Measurements from ENCODE around the gene LIPH.
A peak's percentile ranks its signal among the peaks of the same experiment; 100 is the strongest.

The LIPH gene

DNA sequence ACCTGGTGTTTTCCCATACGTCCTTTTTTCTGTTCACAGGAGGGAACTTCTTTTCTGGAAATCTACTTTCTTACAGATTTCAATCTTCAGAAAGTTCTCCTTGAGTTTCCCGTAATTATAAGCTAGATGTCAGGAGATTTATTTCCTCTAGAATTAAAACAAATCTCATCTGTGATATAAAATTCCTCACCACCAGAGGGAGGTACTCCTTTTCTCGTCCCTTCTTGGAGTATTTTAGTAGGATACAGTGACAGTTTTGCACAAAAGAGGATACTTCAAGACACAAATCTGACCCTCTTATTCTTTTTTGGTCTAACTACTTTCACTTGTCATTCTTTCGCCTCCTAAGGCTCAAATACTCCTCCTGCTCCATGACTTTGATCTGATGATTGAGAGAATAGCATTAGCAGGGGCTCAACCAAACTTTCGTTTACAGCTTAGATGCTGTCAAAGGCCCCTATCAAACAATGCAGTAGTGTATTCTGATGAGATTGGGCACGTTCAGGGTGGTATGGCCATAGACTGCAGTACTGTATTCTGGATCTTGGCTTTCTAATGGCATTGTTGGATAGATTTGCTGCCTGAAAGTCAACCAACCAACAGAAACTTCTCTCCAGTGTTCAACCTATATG, 91.6 kb downstream of the LIPH start:
- no peaks in the 10 kb centered on the region for H3K27me3 ChIP-seq (ENCODE audit: insufficient read depth, low read length, poor library complexity, severe bottlenecking)
- no peak overlapping the region for H3K9ac ChIP-seq (ENCODE audit: low read depth, low read length, poor library complexity, severe bottlenecking)
- no peaks in the 10 kb centered on the region for H3K9me3 ChIP-seq (ENCODE audit: insufficient read depth, low read depth, low read length)
- H3F3A ChIP-seq (ENCODE audit: low read depth) = no peaks in the 10 kb centered on the region
- H3K4me3 ChIP-seq (ENCODE audit: low read length, poor library complexity, severe bottlenecking) = no peak overlapping the region
- H2AFZ ChIP-seq (ENCODE audit: low read length) = no peak overlapping the region
- no peaks in the 10 kb centered on the region for H3K4me1 ChIP-seq (ENCODE audit: insufficient read depth, low read length, poor library complexity, severe bottlenecking)
- H3K79me2 ChIP-seq (ENCODE audit: insufficient read depth, low read length) = no peaks in the 10 kb centered on the region
- no peaks in the 10 kb centered on the region for H3K36me3 ChIP-seq (ENCODE audit: insufficient read depth, low read length)
- H3K9me2 ChIP-seq (replicated peaks; ENCODE audit: low read depth, low read length) = no peaks in the 10 kb centered on the region
- H3K4me2 ChIP-seq (ENCODE audit: low read depth, low read length, poor library complexity, severe bottlenecking) = no peak overlapping the region
- no peaks in the 10 kb centered on the region for H4K20me1 ChIP-seq (ENCODE audit: insufficient read depth, low read length, poor library complexity, severe bottlenecking)
- TF ChIP-seq EZH2phosphoT487 (IDR thresholded peaks at IDR 0.05; ENCODE audit: borderline replicate concordance) = no peak
- TF ChIP-seq, protein P1, sequence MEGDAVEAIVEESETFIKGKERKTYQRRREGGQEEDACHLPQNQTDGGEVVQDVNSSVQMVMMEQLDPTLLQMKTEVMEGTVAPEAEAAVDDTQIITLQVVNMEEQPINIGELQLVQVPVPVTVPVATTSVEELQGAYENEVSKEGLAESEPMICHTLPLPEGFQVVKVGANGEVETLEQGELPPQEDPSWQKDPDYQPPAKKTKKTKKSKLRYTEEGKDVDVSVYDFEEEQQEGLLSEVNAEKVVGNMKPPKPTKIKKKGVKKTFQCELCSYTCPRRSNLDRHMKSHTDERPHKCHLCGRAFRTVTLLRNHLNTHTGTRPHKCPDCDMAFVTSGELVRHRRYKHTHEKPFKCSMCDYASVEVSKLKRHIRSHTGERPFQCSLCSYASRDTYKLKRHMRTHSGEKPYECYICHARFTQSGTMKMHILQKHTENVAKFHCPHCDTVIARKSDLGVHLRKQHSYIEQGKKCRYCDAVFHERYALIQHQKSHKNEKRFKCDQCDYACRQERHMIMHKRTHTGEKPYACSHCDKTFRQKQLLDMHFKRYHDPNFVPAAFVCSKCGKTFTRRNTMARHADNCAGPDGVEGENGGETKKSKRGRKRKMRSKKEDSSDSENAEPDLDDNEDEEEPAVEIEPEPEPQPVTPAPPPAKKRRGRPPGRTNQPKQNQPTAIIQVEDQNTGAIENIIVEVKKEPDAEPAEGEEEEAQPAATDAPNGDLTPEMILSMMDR (conservative IDR thresholded peaks at IDR 0.05; ENCODE audit: low read length) = peak; percentile 65

DNA sequence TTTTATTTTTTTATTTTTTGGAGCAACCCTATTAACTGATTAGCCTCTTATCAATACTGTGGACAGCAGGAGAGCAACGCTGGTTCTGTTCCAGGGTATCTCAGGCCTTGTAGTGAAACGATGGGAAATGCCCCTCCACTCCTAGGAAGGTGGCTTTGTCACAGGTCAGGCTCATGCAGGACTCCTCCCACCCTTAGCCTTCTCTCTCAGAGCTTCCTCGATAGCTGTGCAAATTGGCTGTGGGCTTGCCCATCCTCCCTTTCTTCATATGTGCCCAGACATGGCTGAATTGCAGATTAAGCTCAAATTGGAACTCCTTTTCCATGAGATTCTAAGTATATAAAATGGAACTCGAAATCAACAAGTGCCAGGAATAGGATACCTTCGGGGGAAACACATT, 92.1 kb downstream of the LIPH start:
- H3K9me2 ChIP-seq (replicated peaks; ENCODE audit: low read depth, low read length) = no peaks in the 10 kb centered on the region
- TF ChIP-seq, protein P1 (conservative IDR thresholded peaks at IDR 0.05; ENCODE audit: low read length) = no peak
- TF ChIP-seq EZH2phosphoT487 (IDR thresholded peaks at IDR 0.05; ENCODE audit: borderline replicate concordance) = no peak
- no peaks in the 10 kb centered on the region for H3F3A ChIP-seq (ENCODE audit: low read depth)
- H3K79me2 ChIP-seq (ENCODE audit: insufficient read depth, low read length) = no peaks in the 10 kb centered on the region
- H3K27me3 ChIP-seq (ENCODE audit: insufficient read depth, low read length, poor library complexity, severe bottlenecking) = no peaks in the 10 kb centered on the region
- H3K9me3 ChIP-seq (ENCODE audit: insufficient read depth, low read depth, low read length) = no peaks in the 10 kb centered on the region
- no peak overlapping the region for H2AFZ ChIP-seq (ENCODE audit: low read length)
- no peaks in the 10 kb centered on the region for H3K4me1 ChIP-seq (ENCODE audit: insufficient read depth, low read length, poor library complexity, severe bottlenecking)
- H3K9ac ChIP-seq (ENCODE audit: low read depth, low read length, poor library complexity, severe bottlenecking) = no peak overlapping the region
- no peak overlapping the region for H3K4me3 ChIP-seq (ENCODE audit: low read length, poor library complexity, severe bottlenecking)
- no peak overlapping the region for H3K4me2 ChIP-seq (ENCODE audit: low read depth, low read length, poor library complexity, severe bottlenecking)
- no peaks in the 10 kb centered on the region for H3K36me3 ChIP-seq (ENCODE audit: insufficient read depth, low read length)
- H4K20me1 ChIP-seq (ENCODE audit: insufficient read depth, low read length, poor library complexity, severe bottlenecking) = no peaks in the 10 kb centered on the region

DNA sequence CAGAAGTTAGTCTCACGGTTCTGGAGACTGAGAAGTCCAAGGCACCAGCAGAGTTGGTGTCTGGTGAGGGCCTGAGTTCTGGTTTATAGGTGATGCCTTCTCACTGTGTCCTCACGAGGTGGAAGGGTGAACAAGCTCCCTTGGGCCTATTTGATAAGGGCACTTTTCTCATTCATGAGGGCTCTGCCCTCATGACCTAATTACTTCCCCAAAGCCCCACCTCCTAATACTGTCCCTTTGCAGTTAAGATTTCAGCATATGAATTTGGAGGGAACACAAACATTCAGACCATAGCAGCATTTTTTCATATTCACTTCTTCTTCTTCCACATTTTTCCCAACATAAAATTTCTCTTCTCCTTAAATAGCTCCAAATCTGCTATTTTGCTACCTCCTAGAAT, 95.0 kb downstream of the LIPH start:
- no peak overlapping the region for H2AFZ ChIP-seq (ENCODE audit: low read length)

More for the DNA sequence above, 95.0 kb downstream of the LIPH start:
- Histone ChIP-seq H3K36me3 (ENCODE audit: insufficient read depth, low read length) (no peaks in the 10 kb centered on the region), H3K4me3 (ENCODE audit: low read length, poor library complexity, severe bottlenecking) (no peak overlapping the region), H3F3A (ENCODE audit: low read depth) (no peaks in the 10 kb centered on the region), H3K27me3 (ENCODE audit: insufficient read depth, low read length, poor library complexity, severe bottlenecking) (no peaks in the 10 kb centered on the region), H3K9ac (ENCODE audit: low read depth, low read length, poor library complexity, severe bottlenecking) (no peak overlapping the region), H3K9me3 (ENCODE audit: insufficient read depth, low read depth, low read length) (no peaks in the 10 kb centered on the region), H3K79me2 (ENCODE audit: insufficient read depth, low read length) (no peaks in the 10 kb centered on the region), H3K4me2 (ENCODE audit: low read depth, low read length, poor library complexity, severe bottlenecking) (no peak overlapping the region), H4K20me1 (ENCODE audit: insufficient read depth, low read length, poor library complexity, severe bottlenecking) (no peaks in the 10 kb centered on the region), H3K4me1 (ENCODE audit: insufficient read depth, low read length, poor library complexity, severe bottlenecking) (no peaks in the 10 kb centered on the region), H3K9me2 (replicated peaks; ENCODE audit: low read depth, low read length) (no peaks in the 10 kb centered on the region)
- TF ChIP-seq, protein P1 (conservative IDR thresholded peaks at IDR 0.05; ENCODE audit: low read length) = no peak
- TF ChIP-seq EZH2phosphoT487 (IDR thresholded peaks at IDR 0.05; ENCODE audit: borderline replicate concordance) = no peak
